Astrocyte (in vitro differentiated cells and primary cell): ENCODE measurements around the gene TSPAN15. TPM values are rescaled to one million over a fixed set of nuclear protein-coding genes. Genes with fewer than 3 reads are reported as not detected.

ENCODE experiments used
- DNase-seq: peaks from one replicate; pipeline ENCODE4 v3.0.0-alpha.2; 2010; ENCODE audit warnings: low read depth
- FAIRE-seq: peaks from 2 replicates; lab custom pipeline; 2011; peaks lifted over from hg19 to GRCh38; lab: Jason Lieb, UNC
- H2AFZ ChIP-seq: 2 replicates; pipeline ENCODE4 v1.6.0; 2012; ENCODE audit warnings: low read depth, low read length, inconsistent platforms
- H3K27ac ChIP-seq: 2 replicates; pipeline ENCODE4 v1.5.1; 2011; ENCODE audit warnings: low read depth, low read length, inconsistent platforms
- H3K27me3 ChIP-seq: 2 replicates; pipeline ENCODE4 v1.6.0; 2011; ENCODE audit warnings: low read length, inconsistent platforms; ENCODE audit not compliant: insufficient read depth
- H3K36me3 ChIP-seq: 2 replicates; pipeline ENCODE4 v1.5.1; 2011; ENCODE audit warnings: low read length, inconsistent platforms; ENCODE audit not compliant: insufficient read depth
- H3K4me1 ChIP-seq: 2 replicates; pipeline ENCODE4 v1.5.1; 2011; ENCODE audit warnings: low read length, inconsistent platforms; ENCODE audit not compliant: insufficient read depth
- H3K4me2 ChIP-seq: 2 replicates; pipeline ENCODE4 v1.6.0; 2012; ENCODE audit warnings: low read length, inconsistent platforms
- H3K4me3 ChIP-seq: 2 replicates; pipeline ENCODE4 v1.5.1; 2011; ENCODE audit warnings: low read depth, mild to moderate bottlenecking, low read length, inconsistent platforms; ENCODE audit not compliant: insufficient read depth
- H3K79me2 ChIP-seq: 2 replicates; pipeline ENCODE4 v1.6.0; 2012; ENCODE audit warnings: mild to moderate bottlenecking, low read length, inconsistent platforms; ENCODE audit not compliant: insufficient read depth
- H3K9ac ChIP-seq: 2 replicates; pipeline ENCODE4 v1.6.0; 2012; ENCODE audit warnings: mild to moderate bottlenecking, low read length, inconsistent platforms
- H3K9me3 ChIP-seq: 2 replicates; pipeline ENCODE4 v1.5.1; 2012; ENCODE audit warnings: low read depth, mild to moderate bottlenecking, low read length, inconsistent platforms; ENCODE audit not compliant: insufficient read depth
- H4K20me1 ChIP-seq: 2 replicates; pipeline ENCODE4 v1.6.0; 2012; ENCODE audit warnings: low read length, inconsistent platforms; ENCODE audit not compliant: insufficient read depth
- H3K27ac Mint-ChIP-seq: one replicate; pipeline ENCODE4 v1.8.0; 2021; ENCODE audit warnings: mild to moderate bottlenecking, mixed read lengths; ENCODE audit not compliant: unreplicated experiment
- H3K27me3 Mint-ChIP-seq: one replicate; pipeline ENCODE4 v1.8.0; 2021; ENCODE audit warnings: low read depth, mixed read lengths; ENCODE audit not compliant: unreplicated experiment
- H3K36me3 Mint-ChIP-seq: one replicate; pipeline ENCODE4 v1.8.0; 2021; ENCODE audit warnings: low read depth, mixed read lengths; ENCODE audit not compliant: unreplicated experiment
- H3K4me1 Mint-ChIP-seq: one replicate; pipeline ENCODE4 v1.8.0; 2021; ENCODE audit warnings: low read depth, mixed read lengths; ENCODE audit not compliant: unreplicated experiment
- H3K4me3 Mint-ChIP-seq: one replicate; pipeline ENCODE4 v1.8.0; 2021; ENCODE audit warnings: mild to moderate bottlenecking, moderate library complexity, mixed read lengths; ENCODE audit not compliant: unreplicated experiment
- H3K9me3 Mint-ChIP-seq: one replicate; pipeline ENCODE4 v1.8.0; 2021; ENCODE audit warnings: mild to moderate bottlenecking, mixed read lengths; ENCODE audit not compliant: unreplicated experiment
- EZH2 ChIP-seq: IDR thresholded peaks from 2 replicates; pipeline ENCODE4 v1.6.1; 2012; ENCODE audit warnings: mild to moderate bottlenecking, low read length, inconsistent platforms; ENCODE audit not compliant: insufficient read depth
- total RNA-seq: library from RNA; stranded (reverse); gene quantifications from 2 replicates; pipeline ENCODE4 v1.2.1, GENCODE V29; 2021
- TF ChIP-seq, protein P1 (sequence below): IDR thresholded peaks from 2 replicates; pipeline ENCODE4 v1.5.1; 2011; ENCODE audit warnings: low read depth, mild to moderate bottlenecking, inconsistent platforms, low read length, moderate library complexity; ENCODE audit not compliant: insufficient read depth

The TSPAN15 gene
- total RNA-seq, 1 donor from 2014 or later: 9.4 TPM

DNA sequence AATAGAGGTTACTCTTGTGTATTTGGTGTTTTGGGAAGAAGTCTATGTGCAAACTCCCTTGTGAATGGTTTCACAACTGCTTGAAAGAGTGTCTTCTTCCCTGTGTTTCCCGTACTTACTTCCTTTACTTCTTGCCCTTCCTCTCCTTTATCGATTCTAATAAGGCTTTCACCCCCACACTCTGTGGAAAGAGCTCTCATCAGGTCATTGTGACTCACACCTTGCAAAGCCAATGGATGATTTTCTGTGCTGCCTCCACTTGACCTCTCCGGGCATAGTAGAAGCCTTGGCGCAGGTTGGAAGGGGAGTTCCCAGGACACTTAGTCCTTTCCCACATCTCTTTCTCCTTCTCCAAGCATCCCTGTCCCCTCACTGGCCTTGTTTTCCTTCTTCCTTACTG lies 6.2 kb upstream of the TSPAN15 start:
- no peak overlapping the region for H3K27ac ChIP-seq
- H2AFZ ChIP-seq: no peak overlapping the region
- H3K9ac ChIP-seq: no peak overlapping the region
- H3K4me1 ChIP-seq: peaks cover 12% of the 10 kb centered on the region
- Mint-ChIP-seq H3K36me3 (no peaks in the 10 kb centered on the region), H3K4me3 (no peak overlapping the region), H3K4me1 (peaks cover 29% of the 10 kb centered on the region), H3K9me3 (peaks cover 6% of the 10 kb centered on the region), H3K27ac (peak overlapping the region; percentile 68), H3K27me3 (peaks cover 3% of the 10 kb centered on the region)
- H3K4me3 ChIP-seq: no peak overlapping the region
- DNase-seq (no peak), FAIRE-seq (no peak)
- H3K36me3 ChIP-seq: no peaks in the 10 kb centered on the region
- no peaks in the 10 kb centered on the region for H3K27me3 ChIP-seq
- TF ChIP-seq, protein P1, sequence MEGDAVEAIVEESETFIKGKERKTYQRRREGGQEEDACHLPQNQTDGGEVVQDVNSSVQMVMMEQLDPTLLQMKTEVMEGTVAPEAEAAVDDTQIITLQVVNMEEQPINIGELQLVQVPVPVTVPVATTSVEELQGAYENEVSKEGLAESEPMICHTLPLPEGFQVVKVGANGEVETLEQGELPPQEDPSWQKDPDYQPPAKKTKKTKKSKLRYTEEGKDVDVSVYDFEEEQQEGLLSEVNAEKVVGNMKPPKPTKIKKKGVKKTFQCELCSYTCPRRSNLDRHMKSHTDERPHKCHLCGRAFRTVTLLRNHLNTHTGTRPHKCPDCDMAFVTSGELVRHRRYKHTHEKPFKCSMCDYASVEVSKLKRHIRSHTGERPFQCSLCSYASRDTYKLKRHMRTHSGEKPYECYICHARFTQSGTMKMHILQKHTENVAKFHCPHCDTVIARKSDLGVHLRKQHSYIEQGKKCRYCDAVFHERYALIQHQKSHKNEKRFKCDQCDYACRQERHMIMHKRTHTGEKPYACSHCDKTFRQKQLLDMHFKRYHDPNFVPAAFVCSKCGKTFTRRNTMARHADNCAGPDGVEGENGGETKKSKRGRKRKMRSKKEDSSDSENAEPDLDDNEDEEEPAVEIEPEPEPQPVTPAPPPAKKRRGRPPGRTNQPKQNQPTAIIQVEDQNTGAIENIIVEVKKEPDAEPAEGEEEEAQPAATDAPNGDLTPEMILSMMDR: no peak
- TF ChIP-seq EZH2: no peak
- no peaks in the 10 kb centered on the region for H3K79me2 ChIP-seq
- no peak overlapping the region for H3K4me2 ChIP-seq
- no peaks in the 10 kb centered on the region for H3K9me3 ChIP-seq
- no peaks in the 10 kb centered on the region for H4K20me1 ChIP-seq

DNA sequence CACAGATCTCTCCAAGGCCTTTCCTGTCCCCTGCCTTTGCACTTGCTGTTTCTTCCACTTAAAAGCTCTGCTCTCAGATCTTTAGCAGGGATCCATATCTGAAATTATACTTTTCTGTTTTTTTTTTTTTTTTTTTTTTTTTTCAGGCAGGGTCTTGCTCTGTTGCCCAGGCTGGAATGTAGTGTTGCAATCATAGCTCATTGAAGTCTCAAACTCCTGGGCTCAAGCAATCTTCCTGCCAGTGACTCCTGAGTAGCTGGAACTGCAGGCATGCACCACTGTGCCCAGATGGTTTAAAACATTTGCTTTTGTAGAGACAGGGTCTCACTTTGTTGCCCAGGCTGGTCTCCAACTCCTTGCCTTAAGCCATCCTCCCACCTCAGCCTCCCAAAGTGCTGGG lies 5.0 kb upstream of the TSPAN15 start:
- H3K27ac Mint-ChIP-seq: peak overlapping the region; percentile 55
- peaks cover 6% of the 10 kb centered on the region for H3K9me3 Mint-ChIP-seq
- Histone ChIP-seq H4K20me1 (no peaks in the 10 kb centered on the region), H3K9ac (no peak overlapping the region), H3K4me2 (peak overlapping the region; percentile 40), H2AFZ (no peak overlapping the region), H3K27ac (peak overlapping the region; percentile 34), H3K27me3 (no peaks in the 10 kb centered on the region), H3K4me3 (no peak overlapping the region), H3K79me2 (no peaks in the 10 kb centered on the region), H3K9me3 (no peaks in the 10 kb centered on the region), H3K4me1 (peaks cover 12% of the 10 kb centered on the region), H3K36me3 (no peaks in the 10 kb centered on the region)
- peaks cover 3% of the 10 kb centered on the region for H3K27me3 Mint-ChIP-seq
- peak overlapping the region; percentile 5 for H3K4me3 Mint-ChIP-seq
- FAIRE-seq (no peak), DNase-seq (no peak)
- peaks cover 32% of the 10 kb centered on the region for H3K4me1 Mint-ChIP-seq
- TF ChIP-seq, protein P1: no peak
- TF ChIP-seq EZH2: no peak
- no peaks in the 10 kb centered on the region for H3K36me3 Mint-ChIP-seq

DNA sequence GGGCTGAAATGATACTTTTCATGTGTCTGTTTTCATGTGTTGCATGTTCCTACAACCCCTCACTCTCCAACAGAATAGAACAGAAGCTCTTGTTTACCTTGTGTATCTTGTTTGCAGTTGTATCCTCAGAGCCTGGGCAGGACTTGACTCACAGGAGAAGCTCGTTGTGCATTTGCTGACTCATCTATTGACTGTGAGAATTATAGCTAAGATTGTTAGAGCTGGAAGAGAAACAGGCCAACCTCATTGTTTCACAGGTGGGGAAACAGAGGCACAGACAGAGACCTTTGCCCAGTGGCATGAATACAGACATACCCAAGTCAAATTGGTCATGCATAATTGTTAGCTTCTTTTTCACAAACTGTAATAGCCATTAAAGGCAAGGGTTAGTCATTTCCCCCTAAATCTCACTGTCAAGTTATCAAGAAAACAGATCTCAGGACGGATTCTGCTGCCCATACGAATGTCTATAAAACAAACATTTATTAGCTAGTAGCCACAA lies 4.6 kb upstream of the TSPAN15 start:
- peak overlapping the region; percentile 13 for H2AFZ ChIP-seq
- no peak overlapping the region for H3K9ac ChIP-seq
- peaks cover 12% of the 10 kb centered on the region for H3K4me1 ChIP-seq
- Mint-ChIP-seq H3K4me3 (peak overlapping the region; percentile 5), H3K4me1 (peaks cover 32% of the 10 kb centered on the region), H3K27me3 (peaks cover 2% of the 10 kb centered on the region), H3K27ac (peak overlapping the region; percentile 88), H3K9me3 (peaks cover 4% of the 10 kb centered on the region), H3K36me3 (no peaks in the 10 kb centered on the region)
- peak overlapping the region; percentile 40 for H3K4me2 ChIP-seq
- TF ChIP-seq, protein P1: no peak
- TF ChIP-seq EZH2: no peak
- FAIRE-seq (no peak), DNase-seq (peak; percentile 82)
- H3K79me2 ChIP-seq: no peaks in the 10 kb centered on the region
- no peaks in the 10 kb centered on the region for H3K36me3 ChIP-seq
- peak overlapping the region; percentile 44 for H3K27ac ChIP-seq
- no peaks in the 10 kb centered on the region for H3K27me3 ChIP-seq
- H3K4me3 ChIP-seq: no peak overlapping the region
- H4K20me1 ChIP-seq: no peaks in the 10 kb centered on the region
- H3K9me3 ChIP-seq: no peaks in the 10 kb centered on the region
